COLO829 (cell line): ENCODE measurements around the gene USP31.
"Not testable (repeated sequence)": the region's sequence is repeated elsewhere in the genome, so short reads cannot be mapped to it uniquely, and the experiment has no call there.

ENCODE experiments used
- DNase-seq: peaks from one replicate; pipeline ENCODE4 v3.0.0; 2012; ENCODE audit warnings: low spot score

USP31 gene

DNA sequence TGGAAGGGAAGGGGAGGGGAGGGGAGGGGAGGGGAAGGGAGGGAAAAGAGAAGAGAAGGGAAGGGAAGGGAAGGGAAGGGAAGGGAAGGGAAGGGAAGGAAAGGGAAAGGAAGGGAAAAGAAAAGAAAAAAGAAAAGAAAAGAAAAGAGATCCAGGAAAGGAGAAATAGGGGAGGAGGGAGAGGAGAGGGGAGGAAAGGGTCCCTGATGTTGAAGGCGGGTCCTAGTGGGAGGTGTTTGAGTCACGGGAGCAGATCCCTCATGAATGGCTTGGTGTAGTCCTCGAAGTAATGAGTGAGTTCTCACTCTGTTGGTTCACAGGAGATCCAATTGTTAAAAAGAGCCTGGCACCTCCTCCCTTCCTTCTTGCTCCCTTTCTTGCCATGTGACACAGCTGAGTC, 6.9 kb upstream of the USP31 start:
- DNase-seq: no peak

DNA sequence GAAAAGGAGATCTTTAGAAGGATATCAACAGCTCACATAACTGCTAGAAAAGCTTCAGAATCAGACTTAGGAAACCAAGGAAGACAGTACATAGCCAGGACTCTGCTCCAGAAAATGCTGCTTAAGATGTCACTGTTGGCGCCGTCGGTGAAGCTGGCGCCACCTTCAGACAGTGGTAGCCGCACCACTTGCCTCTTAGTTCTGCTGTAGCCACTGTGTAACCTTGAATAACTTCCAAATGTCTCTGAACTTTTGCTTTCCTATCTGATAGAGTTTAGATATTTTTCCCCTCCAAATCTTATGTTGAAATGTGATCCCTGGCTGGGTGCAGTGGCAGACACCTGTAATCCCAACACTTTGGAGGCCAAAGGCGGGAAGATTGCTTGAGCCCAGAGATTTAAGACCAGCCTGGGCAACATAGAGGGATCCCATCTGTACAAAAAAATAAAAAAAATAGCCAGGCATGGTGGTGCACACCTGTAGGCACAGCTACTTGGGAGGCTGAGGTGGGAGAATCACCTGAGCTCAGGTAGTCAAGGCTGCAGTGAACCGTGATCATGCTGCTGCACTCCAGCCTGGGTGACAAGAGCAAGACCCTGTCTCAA, 6.3 kb upstream of the USP31 start:
- no peak for DNase-seq

DNA sequence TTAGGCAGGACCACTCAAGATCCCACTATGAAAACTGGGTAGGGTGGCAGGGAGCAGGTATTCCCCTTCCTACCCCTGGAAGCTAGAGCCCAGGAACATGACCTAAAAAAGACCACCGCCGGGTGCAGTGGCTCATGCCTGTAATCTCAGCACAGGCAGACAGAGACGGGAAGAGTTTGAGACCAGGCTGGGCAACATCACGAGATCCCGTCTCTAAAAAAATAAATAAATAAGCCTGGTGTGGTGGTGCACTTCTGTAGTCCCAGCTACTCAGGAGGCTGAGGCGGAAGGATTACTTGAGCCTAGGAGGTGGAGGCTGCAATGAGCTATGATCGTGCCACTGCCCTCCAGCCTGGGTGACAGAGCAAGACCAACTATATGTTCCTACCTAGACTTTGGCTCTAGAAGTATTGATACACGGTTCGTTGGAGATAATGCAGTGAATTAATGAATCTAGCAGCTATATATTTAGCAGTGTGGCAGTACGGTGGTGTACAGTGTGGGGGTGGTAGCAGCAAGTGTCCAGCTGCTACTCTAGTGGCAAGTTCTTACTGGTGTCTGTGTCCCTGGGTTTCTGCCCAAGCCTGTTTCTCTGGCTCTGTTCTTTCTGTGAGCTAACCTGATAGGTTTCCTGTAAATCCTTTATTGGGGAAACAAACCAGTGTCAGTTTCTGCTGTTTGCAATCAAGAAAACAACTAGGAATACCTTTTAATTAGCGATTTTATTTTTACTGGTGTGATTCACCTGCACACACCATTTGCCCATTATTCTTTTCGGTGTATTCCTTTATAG, 3.3 kb upstream of the USP31 start:
- no peak for DNase-seq

DNA sequence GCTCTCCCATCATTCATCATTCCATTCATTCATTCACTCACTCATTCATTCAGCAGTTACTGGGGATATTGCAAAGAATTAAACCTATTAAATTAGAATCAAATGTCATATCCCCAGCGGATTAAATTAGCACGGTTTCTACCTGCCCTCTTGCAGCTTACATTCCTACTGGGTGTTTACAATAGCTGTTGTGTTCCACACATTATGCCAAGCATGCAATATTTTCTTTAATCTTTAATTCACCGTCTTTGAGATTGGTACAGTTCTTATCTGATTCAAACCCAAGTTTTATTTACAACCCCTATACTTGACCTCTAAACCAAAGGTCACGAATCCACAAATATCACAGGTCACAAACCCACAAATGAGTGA, 727 bp upstream of the USP31 start:
- no peak for DNase-seq

DNA sequence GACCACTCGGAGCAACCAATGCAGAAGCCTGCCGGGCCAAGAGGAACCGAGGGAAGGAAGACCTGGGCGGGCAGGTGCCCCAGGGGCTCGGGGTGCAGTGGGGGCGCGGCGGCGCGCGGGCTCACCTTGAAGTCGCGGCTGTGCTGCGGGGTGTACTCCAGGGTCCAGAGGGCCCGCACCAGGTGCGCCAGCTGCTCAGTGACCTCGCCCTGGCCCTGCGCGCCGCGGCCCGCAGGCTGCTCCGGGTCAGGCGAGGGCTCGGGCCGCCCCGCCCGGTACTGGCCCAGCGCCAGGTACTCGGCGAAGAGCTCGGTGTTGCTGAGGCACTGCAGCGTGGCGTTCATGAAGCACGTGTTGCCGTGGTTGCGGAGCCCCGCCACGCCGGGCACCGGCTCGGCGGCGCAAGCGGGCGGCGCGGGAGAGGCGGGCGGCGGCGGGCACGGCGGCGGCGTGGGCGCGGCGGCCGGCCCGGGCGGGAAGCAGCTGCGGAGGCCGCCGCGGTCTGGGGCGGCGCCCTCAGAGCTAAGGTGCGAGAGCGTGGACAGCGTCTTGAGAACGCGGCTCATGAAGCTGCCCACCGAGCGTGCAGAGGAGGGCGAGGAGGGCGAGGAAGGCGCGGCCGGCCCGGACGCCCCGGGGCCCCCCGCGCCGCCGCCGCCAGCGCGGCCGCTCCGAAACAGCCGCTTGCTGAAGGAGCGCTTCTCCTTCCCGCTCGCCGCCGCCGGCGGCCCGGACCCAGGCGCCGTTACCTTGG, 562 bp downstream of the USP31 start:
- DNase-seq: no peak

DNA sequence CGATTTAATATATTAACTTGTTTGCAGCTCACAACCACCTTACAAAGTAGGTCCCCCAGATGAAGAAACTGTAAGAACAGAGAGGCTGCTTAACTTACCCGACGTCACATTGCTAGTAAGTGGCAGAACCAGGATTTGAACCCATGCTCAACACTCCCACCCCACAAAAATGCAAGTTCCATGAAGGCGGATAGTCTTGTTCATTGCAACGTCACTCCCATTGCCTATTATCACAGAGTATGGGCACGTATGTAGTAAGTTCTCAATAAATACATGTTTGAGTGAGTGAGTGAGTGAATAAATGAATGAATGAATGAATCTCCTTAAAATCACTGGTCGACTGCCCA, 1.1 kb downstream of the USP31 start:
- DNase-seq: no peak

DNA sequence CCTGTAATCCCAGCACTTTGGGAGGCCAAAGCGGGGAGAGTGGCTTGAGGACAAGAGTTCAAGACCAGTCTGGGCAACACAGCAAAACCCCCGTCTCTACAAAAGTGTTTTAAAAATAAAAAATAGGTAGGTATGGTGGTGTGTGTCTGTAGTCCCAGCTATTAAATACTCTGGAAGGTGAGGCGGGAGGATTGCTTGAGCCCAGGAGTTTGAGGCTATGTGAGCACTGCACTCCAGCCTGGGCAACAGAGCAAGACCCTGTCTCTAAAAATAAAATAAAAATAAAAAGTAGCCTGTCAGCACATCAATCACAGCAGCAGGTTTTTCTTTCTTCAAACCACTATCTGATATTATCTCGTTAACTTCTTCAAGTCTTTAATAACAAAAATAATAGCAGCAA, 1.6 kb downstream of the USP31 start:
- no peak for DNase-seq

DNA sequence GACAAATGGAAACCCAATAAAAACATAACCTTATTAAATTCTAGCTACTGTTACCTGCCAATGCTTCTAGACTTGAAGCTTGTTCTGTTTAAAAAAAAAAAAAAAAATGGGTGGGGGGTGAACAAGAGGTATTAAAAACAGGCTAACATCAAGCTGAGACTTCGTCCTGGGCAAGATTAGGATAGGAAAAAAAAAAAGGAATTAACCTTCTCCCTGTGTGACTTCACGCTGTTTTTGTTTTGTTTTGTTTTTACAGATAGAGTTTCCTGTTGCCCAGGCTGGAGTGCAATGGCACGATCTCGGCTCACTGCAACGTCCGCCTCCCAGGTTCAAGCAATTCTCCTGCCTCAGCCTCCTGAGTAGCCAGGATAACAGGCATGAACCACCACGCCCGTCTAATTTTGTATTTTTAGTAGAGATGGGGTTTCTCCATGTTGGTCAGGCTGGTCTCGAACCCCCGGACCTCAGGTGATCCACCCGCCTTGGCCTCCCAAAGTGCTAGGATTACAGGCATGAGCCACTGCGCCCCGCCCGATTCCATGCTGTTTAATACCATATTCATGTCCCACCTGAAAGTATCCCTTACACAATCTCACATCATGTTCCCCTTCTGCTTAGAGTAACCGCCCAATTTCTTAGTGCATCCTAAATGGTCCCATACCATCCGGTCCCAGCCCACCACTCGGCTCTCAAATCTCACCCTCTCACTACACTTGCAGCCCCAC, 2.2 kb downstream of the USP31 start:
- DNase-seq: no peak

DNA sequence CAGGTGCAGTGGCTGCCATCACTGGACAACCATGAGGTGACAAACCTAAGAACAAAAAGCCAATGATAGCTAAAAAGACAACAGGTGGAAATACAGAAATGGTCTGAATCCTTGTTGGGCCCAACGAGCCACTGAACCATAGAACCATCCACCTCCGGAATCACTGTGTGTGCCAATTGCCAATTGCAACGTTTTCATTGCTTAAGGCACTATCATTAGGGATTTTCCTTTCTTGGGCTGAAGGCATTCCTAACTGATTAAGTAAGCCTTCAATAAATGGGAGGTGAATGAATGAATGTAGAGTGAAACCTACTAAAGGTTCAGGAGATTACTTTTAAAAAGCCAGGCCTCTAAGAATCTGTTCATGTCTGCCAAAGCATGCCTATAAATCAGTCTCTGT, 3.6 kb downstream of the USP31 start:
- DNase-seq: no peak

DNA sequence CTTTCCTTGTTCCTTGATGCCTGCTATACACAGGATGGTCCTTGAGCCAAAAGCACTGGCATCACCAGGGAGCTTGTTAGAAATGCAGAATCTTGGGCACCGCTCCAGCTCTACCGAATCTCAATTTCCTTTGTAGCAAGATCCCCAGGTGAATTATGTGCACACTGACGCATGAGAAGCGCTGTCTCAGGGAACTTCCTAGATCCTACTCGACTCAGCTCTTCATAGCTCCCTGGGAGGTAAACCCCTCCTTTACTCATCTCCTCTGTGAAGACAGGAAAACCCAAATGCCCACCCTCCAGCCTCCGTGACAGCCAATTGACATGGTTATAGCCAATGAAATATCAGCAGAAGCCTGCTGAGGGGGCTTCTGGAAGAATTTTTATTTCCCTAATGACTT, 4.1 kb downstream of the USP31 start:
- DNase-seq: no peak

DNA sequence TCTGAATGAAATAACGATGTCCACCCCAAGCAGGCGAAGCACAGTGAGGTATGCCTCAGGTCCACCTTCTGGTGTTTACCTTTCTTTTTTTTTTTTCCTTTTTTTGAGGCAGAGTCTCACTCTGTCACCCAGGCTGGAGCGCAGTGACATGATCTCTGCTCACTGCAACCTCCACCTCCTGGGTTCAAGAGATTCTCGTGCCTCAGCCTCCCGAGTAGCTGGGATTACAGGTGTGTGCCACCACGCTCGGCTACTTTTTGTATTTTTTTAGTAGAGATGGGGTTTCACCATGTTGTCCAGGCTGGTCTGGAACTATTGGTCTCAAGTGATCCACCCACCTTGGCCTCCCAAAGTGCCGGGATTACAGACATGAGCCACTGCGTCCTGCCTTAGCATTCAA, 4.9 kb downstream of the USP31 start:
- DNase-seq: not testable (repeated sequence)

DNA sequence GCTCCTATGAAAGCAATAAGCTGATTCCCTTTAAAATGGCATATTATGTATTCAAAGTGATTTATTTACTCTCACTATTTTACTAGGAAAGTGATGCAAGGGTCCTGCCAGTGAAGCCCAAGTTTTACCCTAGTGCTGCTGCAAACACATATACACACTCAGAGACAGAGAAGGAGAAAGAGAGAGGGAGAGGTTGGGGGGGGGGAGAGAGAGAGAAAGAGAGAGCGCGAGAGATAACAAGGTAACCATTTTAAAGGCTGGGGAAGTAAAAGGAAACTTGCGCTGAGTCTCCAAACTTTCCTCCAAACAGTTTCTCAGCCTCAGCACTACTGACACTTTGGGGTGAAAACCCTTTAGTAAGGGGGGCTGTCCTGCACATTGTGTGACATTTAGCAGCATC, 5.9 kb downstream of the USP31 start:
- DNase-seq: no peak

DNA sequence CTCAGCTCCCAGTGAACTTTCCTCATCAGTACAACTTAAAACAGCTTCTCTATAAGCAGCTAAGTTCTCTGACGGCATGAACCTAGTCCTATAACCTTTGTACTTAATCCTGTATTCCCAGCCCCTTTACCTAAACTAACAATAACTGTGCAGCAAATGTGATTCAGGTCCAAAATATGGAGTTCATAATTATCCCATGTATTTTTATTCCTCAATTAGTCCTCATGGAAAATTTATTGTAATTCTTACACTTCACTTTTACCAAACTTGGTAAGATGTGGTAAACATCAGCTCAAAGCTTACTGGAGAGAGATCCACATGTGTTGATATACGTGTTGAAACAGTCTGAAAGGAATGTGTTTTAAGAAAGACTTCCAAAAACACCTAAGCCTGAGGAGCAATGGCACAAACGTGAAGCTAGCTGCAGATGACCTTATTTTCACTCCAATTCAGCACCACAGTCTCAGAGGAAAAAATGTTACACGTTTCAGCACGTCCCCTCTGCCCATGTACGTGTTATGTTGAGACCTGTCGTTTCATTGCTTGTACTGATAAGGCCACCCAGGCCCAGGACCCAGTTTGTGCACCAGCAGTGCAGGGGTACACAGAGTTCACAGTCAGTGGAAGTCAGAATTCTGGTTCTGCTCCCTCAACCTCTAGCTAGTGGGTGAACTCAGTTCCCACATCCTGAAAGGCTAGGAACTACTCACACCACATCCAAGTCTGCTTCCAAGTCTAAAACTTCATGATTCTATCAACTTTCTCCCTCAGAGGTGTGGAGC, 7.1 kb downstream of the USP31 start:
- DNase-seq: no peak

DNA sequence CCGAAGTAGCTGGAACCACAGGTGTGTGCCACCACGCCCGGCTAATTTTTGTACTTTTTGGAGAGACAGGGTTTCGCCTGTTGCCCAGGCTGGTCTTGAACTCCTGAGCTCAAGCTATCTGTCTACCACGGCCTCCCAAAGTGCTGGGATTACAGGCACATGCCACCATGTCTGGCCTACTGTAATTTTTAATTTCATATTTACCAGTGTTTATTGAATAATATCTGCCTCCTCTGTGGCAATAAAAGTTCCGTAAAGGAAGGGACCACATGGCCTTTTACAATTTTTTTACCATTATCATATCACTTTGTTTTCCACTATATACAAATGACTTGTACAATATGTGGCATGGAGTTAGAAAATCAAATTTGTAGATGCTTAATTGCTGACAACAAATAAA, 7.8 kb downstream of the USP31 start:
- no peak for DNase-seq

DNA sequence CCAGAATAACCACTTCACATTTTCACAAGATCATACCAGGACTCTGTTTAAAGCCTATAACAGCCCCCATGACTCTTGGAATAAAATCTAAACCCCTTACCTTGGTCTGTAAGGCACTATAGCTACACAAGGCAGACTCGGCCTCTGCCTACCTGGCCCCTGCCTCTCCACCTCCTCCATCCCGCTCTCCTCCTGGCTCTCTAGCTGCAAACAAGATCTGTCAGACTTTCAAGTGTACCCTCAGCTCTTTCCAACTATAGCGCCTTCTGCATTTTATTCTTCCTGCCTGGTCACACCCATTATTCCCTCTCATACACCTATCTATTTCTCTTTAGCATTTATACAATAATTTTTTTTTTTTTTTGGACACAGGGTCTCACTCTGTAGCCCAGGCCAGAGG, 8.2 kb downstream of the USP31 start:
- no peak for DNase-seq

DNA sequence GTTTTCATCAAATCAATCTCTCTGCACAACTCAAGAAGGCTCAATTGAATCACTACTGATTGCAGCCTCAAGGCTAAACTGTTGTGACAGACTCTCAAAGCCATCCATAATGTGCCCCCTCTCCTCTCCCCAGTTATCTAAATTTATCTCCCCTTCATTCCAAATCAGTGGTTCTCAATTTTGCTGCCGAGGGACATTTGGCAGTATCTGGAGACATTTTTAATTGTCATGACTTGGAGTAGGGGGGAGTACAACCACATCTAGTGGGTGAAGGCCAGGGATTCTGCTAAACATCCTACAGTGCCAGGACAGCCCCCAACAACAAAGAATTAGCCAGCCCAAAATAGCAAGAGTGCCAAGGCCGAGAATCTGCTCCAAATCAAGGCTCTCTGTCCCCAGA, 9.1 kb downstream of the USP31 start:
- no peak for DNase-seq

DNA sequence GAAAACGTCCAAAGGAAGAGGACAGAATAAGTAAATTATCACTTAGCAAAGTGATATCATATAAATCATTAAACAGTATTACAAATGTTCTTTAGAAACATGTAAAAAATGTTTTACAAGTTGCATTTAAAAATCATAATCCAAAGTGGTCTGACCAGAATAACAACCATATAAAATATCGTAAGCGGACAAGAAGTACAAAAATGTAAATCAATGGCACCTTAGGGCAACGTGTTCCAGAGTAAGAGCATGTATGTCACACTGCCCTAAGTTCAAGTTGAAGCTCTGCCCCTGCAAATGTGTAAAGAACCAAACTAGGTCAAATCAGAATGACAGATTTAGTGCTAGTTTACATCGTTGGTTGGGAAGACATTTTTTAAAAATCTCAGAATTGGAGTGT, 11.4 kb downstream of the USP31 start:
- no peak for DNase-seq

DNA sequence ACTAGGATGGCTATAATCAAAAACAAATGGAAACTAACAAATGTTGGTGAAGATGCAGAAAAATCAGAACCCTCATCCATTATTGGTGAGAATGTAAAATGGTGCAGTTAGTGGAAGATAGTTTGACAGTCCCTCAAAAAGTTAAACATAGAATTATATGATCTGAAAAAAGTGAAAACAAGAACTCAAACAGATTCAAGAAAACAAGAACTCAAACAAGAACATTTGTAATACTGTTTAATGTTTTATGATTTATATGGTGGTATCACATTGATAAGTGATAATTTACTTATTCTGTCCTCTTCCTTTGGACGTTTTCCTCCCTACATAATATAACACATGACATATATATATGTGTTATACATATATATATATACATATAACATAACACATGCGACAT, 12.0 kb downstream of the USP31 start:
- no peak for DNase-seq

DNA sequence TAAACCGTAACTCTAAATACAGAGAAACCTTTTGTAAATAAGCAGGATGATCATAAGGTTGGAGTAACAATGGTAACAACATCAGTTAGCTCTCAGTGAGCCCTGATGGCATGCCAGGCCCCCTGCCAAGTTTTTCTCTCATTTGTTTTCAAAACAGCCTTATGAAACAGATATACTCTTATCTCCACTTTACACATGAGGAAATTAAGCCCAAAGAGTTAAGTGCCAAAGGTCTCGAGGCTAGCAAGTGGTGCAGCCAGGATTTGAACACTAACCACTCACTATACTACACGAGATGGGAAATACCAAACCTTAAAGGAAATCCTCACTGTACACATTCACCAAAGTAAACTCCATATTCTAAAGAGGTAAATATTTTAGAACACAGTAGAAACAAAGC, 15.0 kb downstream of the USP31 start:
- no peak for DNase-seq

DNA sequence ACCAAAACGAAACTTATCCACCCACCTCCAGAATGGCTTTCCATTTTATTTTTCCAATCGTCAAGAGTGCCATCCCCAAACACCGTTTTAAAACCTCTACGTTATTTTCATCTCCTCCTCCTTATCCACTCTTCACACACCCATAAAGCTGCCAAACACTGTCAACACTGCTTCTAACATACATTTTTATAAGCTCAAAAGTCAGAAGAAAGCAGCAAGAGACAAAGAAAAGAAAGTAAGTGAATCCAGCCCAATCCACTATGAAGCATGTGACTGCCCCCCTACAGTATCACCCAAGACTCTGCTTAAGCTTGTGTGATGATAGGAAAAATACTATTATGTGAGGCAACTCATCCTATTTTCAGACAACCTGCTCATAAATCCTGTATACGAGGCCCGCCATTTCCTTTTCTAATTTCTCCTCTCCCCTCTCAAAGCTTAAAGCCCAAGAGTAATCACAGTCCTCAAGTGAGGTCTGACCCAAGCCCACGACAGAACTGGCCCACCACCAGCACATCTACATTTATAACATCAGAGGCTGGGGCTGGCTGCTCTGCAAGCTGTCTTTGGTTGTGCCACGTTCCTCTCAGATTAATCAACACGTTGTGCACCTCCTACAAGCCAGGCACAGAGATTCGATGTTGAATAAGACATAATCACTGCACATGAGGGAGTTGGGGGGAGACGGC, 16.3 kb downstream of the USP31 start:
- DNase-seq: no peak

DNA sequence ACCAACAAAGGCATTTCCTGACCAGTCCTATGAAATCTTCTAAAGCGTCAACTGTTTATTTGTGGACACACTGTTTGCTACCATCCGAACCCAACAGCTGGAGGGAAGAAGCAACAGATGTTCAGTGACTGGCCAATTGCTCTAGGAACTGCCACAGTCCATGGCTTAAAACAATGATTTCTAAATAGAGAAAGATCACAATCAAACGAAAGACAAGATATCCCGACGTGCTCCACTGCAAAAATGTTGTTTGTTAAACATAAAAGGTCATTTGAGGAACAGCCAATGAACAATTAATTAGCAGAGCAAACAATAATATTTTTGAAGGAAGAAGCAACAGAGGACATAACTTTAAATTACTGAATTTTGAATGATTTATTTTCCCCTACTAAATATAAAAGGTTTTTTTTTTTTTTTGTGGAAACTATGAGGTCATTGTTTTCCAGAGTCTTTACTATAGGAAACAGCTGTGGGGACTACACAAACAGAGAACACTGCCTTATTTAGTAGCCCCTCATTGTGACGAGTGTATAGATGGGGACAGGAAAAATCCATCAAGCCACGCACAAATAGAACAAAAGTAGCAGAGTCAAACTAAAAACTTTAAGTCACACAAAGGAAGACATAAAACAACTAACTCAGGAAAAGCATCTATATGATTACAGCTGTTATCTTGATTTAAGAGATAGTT, 17.2 kb downstream of the USP31 start:
- no peak for DNase-seq
